GM08714 (cell line): ENCODE results near the gene RAB7B.

ENCODE experiments used
- H3K4me3 ChIP-seq: fragments of 200-500 bp; sonication (Bioruptor generic); 2 replicates; pipeline ENCODE4 v1.5.1; 2014; ENCODE audit warnings: mild to moderate bottlenecking, low read length, inconsistent platforms
- ZNF274 ChIP-seq: IDR thresholded peaks from 2 replicates; pipeline ENCODE4 v1.6.1; 2012; ENCODE audit warnings: mild to moderate bottlenecking, low read depth, low read length

RAB7B gene

GRCh38 chr1:206035027-206035426, 31.8 kb upstream of the RAB7B start:
- TF ChIP-seq ZNF274: no peak
- no peak overlapping the region; the same call in 1 of the 2 replicates for H3K4me3 ChIP-seq

GRCh38 chr1:206032380-206033140, 29.4 kb upstream of the RAB7B start:
- no peak overlapping the region for H3K4me3 ChIP-seq
- TF ChIP-seq ZNF274: no peak

GRCh38 chr1:206030714-206031113, 27.5 kb upstream of the RAB7B start:
- no peak for TF ChIP-seq ZNF274
- H3K4me3 ChIP-seq: no peak overlapping the region

GRCh38 chr1:206030191-206030590, 27.0 kb upstream of the RAB7B start:
- TF ChIP-seq ZNF274: no peak
- H3K4me3 ChIP-seq: no peak overlapping the region

GRCh38 chr1:206029484-206029883, 26.3 kb upstream of the RAB7B start:
- no peak overlapping the region for H3K4me3 ChIP-seq
- TF ChIP-seq ZNF274: no peak

GRCh38 chr1:206025283-206025820, 22.2 kb upstream of the RAB7B start:
- no peak for TF ChIP-seq ZNF274
- no peak overlapping the region for H3K4me3 ChIP-seq

GRCh38 chr1:206023695-206024094, 20.5 kb upstream of the RAB7B start, which contains the start of gene CTSE:
CTSE (minus strand) TSS chr1:206023895; CDS start chr1:206023791, 104 bp downstream.
- no peak for TF ChIP-seq ZNF274

GRCh38 chr1:206022766-206023165, 19.6 kb upstream of the RAB7B start:
- TF ChIP-seq ZNF274: no peak

More at GRCh38 chr1:206023695-206024094, 20.5 kb upstream of the RAB7B start, which contains the start of gene CTSE:
- H3K4me3 ChIP-seq: no peak within 1 kb of the TSS

GRCh38 chr1:206021626-206022365, 18.6 kb upstream of the RAB7B start:
- no peak overlapping the region for H3K4me3 ChIP-seq
- TF ChIP-seq ZNF274: no peak

More at GRCh38 chr1:206022766-206023165, 19.6 kb upstream of the RAB7B start:
- no peak overlapping the region for H3K4me3 ChIP-seq

GRCh38 chr1:206021008-206021625, 17.9 kb upstream of the RAB7B start:
- TF ChIP-seq ZNF274: no peak
- H3K4me3 ChIP-seq: no peak overlapping the region

GRCh38 chr1:206020393-206021007, 17.3 kb upstream of the RAB7B start:
- TF ChIP-seq ZNF274: no peak
- no peak overlapping the region for H3K4me3 ChIP-seq

- no peak for TF ChIP-seq ZNF274
- H3K4me3 ChIP-seq: no peak overlapping the region
Observed at GRCh38 chr1:206015071-206015470, 11.9 kb upstream of the RAB7B start.

GRCh38 chr1:206014601-206015000, 11.4 kb upstream of the RAB7B start:
- H3K4me3 ChIP-seq: no peak overlapping the region
- no peak for TF ChIP-seq ZNF274
